GM18505 (cell line): ENCODE results near the gene TIMM22.
"Not testable (repeated sequence)": the region's sequence is repeated elsewhere in the genome, so short reads cannot be mapped to it uniquely, and the experiment has no call there.

Source experiments
- ATAC-seq: cut with Tn5 transposase; IDR thresholded peaks from one replicate; pipeline ENCODE4 v1.9.1; 2021; ENCODE audit not compliant: unreplicated experiment
- POLR2A ChIP-seq: IDR thresholded peaks from 4 replicates; pipeline ENCODE4 v1.6.1; 2011; ENCODE audit warnings: borderline replicate concordance; ENCODE audit not compliant: insufficient read depth, insufficient read length; ENCODE audit errors: extremely low read depth

Gene TIMM22

DNA sequence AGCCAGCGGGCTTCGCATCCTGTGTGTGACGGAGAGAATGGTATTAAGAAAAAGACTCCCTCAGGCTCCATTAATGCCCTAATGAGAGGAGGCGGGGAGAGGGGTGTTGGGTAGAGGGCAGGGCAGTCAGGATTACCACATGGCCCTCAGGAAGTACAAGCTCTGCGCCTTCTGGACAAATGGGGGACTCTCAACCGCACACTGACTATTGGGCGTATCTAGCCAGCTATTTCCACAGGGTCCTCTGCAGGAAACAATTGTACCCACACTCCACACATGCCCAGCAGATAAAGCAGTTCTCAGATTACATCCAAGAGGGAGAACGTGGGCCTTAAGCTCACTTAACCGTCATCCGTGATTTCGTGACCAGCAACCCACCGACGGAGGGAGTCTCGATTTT lies 32.1 kb upstream of the TIMM22 start:
- no peak for TF ChIP-seq POLR2A

DNA sequence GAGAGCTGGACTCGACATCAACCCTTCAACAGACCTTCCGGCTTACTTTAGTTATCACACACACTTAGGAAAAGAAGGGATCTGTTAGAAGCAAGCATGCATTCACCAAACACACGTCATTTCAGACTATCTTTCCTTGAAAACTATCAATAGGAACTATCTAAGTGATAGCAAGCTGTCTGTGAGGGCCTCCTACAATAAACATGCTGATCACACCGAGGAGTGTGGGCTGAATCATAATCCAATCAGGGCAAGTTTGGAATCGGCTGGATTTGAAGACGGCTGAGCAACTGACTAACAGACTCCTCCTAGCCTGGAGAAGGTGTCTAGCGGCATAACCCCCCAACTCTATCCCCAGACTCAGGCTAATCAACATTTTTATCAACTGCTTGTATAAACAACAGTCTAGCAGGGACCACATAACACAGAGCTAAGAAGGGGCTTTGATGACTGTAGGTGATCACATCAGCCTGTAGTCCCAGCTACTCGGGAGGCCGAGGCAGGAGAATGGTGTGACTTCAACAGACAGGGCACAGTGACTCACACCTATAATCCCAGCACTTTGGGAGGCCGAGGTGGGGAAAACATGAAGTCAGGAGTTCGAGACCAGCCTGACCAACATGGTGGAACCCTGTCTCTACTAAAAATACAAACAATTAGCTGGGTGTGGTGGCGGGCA lies 31.5 kb upstream of the TIMM22 start:
- no peak for TF ChIP-seq POLR2A
- no peak for ATAC-seq

More for the DNA sequence above, 32.1 kb upstream of the TIMM22 start:
- ATAC-seq = no peak

DNA sequence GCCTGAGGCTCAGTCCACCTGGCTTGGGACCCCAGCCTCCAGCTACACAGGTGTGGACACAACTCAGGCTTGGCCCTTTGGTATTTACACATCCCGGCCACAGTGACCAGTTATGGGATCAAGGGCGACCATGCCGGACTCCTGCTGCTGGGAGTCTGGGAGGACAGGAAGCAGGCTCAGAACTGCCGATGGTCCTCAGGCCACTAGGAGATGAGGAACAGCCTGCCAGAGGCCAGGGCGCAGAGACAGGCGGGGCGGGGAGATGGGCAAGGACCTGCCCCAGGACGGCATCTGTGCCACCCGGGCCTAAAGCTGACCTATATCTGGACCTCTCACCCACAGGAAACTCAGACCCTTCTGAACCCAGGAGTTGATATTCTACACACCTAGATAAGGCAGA lies 29.8 kb upstream of the TIMM22 start:
- ATAC-seq = no peak
- no peak for TF ChIP-seq POLR2A

DNA sequence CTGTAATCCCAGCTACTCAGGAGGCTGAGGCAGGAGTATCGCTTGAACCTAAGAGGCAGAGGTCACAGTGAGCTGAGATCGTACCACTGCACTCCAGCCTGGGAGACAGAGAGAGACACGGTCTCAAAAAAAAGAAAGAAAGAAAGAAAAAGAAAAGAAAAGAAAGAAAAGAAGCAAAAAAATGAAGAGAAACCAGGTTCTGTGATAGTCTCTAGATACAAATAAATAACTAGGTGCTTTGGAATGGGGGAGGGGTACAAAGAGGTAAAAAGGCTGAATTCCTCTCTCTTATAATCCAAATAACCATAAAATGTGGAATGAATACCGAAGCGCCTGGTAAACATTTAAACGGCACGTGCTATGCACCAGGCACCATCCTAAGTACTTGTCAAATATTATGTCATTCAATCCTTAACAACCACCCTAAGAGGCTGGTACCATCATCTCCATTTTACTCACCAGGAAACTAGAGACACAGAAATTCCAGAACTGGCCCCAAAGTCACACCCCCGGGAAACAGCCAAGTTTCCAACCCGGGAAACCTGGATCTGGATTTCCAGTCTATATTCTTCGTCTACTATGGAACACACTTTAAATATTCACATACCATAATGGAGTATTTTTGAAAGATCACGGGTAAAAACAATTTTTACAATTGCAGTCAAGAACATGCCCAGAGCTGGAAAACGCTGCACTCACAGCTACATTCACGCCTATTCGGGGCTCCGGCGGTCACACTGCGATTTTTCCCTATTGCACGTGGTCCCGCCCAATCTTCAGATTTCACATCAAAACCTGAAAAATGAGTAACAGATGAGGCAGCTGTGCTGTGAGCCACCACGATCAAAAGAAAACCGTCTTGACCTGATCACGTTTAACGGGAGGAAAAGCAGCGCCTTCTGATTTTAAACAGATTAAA lies 27.9 kb upstream of the TIMM22 start:
- no peak for ATAC-seq
- no peak for TF ChIP-seq POLR2A

DNA sequence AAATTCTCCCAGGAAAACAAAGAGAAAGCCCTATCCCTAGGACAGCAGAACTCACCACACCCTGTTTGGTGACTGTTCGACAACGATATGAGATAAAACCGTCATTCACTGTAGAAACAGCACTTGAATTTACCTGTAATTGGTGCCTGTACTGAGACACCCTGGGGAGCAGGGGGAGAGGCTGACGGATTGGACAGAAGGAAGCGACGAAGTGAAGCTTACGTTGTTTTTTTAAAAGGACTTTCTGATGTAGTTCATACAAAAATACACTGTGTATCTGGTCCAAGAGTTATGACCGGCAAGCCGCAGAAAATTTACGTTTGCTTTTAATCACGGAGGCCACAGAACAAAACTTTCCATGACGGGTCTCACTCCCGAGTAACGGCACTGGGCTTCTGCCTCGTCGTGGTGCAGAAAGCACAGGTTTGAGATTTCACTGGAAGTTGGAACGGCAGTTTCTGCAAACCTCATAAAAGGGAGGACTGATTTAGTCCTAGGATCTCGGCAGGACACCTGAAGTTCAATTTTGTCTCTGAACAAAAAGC lies 27.0 kb upstream of the TIMM22 start:
- ATAC-seq = no peak

DNA sequence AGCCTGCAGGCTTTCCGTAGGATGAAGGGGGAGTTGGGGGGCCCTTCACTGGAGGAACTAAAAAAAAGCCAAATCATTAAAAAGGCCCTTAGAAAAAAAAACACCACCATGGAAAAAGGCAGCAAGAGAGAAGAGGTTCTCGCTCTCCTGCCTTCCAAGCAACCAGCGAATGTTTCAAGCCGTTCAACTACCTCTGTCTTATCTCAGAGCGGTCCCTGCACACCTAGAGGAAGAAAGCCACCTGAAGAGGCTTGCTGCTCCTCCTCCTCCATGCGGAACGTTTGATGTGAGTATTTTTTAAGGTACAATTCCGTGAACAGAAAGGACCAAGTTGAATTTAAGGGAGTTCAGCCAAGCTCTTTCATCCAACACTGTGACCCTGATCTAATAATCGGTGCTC lies 26.6 kb upstream of the TIMM22 start:
- TF ChIP-seq POLR2A = no peak
- ATAC-seq = no peak

More for the DNA sequence above, 27.0 kb upstream of the TIMM22 start:
- TF ChIP-seq POLR2A = no peak

DNA sequence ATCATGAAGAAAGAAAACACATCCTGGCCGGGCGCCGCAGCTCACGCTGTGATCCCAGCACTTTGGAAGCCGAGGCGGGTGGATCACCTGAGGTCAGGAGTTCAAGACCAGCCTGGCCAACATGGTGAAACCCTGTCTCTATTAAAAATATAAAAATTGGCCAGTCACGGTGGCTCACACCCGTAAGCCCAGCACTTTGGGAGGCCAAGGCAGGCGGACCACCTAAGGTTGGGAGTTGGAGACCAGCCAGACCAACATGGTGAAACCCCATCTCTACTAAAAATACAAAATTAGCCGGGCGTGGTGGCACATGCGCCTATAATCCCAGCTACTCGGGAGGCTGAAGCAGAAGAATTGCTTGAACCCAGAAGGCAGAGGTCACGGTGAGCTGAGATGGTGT lies 25.1 kb upstream of the TIMM22 start:
- ATAC-seq = not testable (repeated sequence)

DNA sequence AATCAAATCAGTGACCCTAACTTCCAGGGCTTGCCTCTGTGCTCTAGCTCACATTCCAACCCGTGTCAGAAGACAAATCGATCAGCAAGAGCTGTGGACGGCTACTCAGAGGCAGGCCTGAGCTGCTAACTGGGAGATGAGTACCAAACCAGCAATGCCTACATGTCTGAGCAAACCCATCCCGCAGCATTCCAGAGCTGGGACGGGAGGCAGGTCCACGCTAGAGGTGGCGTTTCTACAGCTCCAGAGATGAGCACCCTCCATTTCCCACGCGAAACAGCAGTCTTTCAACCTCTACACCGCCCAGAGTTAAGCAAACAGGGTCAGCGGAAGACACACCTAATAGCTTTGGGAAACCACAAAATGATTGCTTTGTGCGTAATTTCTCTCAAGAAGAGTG lies 23.9 kb upstream of the TIMM22 start:
- no peak for ATAC-seq
- no peak for TF ChIP-seq POLR2A

DNA sequence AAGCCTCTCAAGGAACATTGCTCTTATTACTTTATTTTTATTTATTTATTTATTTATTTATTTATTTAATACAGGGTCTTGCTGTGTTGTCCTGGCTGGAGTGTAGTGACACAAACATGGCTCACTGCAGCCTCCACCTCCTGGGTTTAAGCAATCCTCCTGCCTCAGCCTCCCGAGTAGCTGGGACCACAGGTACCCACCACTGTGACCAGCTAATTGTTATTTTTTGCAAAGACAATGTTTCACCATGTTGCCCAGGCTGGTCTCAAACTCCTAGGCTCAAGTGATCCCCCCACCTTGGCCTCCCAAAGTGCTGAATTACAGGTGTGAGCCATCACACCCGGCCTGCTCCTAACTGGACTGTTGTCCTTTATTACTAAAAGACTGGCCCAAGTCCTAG lies 22.2 kb upstream of the TIMM22 start:
- ATAC-seq = not testable (repeated sequence)

DNA sequence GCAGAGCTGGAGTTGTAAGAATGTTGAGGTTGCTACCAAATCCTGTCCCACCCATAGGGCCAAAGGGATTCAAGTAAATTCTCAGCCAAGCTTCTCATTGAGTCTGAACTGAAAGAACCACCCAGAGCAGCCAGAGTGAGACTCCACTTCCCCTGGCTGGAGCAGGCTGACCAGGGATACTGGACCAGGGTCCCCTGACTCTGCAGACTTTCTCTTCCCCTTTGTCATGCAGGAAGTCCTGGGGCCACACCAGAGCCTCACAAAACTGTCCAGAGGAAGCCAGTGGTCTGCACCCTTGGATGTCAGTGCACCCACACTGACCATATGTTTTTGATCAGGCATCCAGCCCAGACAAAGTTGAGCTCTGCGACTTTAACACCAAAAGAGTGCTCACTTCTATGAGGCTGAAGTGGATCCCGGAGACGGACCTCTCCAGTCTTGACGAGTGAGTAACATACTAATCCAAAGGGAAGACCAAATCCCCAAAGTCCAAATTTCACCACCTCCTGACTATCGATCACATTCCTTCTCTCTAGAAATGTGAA lies 21.5 kb upstream of the TIMM22 start:
- ATAC-seq = no peak
- TF ChIP-seq POLR2A = no peak

DNA sequence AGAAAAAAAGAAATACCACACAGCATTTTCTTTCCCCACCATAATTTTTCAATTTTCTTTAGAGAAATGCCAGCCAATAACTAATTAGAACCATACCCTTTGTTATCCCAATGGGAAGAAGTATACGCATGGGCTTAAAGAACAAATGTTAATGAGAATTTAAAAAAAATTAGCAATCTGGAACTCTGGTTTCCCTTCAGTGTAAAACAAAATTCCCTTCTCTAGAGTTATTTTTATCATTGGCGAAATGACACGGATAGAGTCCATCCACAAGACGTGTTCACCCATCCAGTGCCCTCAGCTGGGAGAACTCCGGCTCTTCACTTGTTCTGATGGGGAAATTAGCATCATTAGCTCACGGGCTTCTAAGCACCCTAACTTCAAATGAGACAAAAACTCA lies 20.6 kb upstream of the TIMM22 start:
- ATAC-seq = no peak
- TF ChIP-seq POLR2A = no peak

DNA sequence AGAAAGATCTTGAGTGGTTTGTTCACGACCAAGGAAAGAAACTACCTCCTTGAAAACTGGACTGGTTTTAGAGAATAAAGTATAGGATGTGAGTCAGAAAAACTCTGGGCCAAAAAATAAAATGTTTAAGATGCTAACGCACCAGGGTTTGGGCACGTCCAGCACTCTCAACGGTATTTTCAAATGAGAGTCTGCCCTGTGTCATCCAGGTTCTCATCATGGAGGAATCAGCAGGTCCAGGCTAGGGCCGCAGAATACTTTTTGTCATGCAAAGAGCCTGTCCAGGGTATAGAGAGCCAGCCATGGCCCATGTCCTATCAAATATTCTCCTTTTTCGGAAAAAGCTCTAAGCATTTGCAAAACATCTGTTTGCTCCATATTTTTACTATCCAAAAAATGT lies 19.8 kb upstream of the TIMM22 start:
- TF ChIP-seq POLR2A = no peak
- no peak for ATAC-seq

DNA sequence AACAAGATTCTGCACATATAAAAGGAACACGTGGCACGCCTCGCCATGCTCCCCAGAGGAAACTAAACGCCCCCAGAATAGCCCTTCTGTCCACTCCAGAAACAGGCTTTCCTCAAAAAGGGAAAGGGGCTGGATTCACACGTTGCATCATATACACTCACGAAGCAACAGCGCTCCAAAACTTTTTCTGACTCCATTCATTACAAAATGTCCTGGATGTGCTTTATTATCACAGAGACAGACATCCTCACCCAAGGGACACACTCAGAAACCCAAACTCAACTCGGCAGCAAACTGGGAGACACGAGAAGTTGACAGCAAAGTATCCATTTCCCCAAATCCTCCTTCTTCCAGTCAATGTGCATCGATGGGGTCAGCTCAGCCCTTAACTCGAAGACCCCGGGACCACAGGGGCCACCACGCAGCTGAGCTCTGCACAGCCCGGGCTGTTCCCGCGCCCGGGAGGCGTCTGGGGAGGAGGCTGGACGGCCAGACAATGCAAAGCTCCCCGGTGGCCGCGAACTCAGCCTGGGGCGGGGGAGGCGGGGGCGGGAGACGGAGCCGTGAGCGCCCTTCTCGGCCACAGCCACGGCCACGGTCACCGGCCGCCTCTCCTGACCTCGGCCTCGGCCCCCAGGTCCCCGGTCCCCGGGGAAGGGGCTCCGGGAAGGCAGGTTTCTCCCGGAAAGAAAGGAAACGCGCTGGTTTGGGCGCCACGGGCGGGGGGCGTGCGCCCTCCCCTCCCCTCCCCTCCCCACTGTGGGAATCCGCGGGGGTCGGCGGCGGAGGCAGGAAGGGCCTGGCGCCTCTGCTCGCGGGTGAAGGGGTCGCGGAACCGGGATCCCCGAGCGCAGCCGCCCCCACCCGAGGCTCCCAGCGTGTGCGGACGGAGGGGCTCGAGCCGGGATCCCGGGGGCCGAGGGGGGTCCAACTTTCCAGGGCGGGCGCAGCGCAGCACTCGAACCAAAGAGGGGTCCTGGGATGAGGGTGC lies 18.5 kb upstream of the TIMM22 start:
- no peak for TF ChIP-seq POLR2A
- ATAC-seq = no peak
